ENCODE results near the gene RTF2. TPM values are rescaled to one million over a fixed set of nuclear protein-coding genes. Genes with fewer than 3 reads are reported as not detected.
"Not testable (repeated sequence)": the region's sequence is repeated elsewhere in the genome, so short reads cannot be mapped to it uniquely, and the experiment has no call there.

The RTF2 gene
- total RNA-seq, 1 experiment from 2014 or later, result 177 TPM

DNA sequence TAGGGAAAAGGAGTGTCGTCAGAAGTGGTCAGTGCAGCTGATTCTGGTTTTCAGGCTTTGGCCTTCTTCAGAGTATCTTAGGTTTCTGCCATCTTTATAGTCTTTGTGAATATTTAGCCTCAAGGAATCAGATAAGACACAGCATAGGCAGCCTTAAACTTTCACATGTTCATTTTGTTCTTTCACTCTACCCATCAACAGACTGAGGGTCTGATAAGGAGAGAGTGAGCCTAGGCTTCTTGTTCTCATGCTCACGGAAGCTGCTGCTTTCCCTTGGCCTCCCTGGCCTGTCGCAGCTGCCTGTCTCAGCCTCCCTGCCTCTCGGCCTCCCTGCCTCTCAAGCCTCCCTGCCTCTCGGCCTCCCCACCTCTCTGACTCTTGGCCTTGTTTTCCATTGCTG, 20.1 kb downstream of the RTF2 start:
- DNase-seq (ENCODE audit: low read depth), result no peak

DNA sequence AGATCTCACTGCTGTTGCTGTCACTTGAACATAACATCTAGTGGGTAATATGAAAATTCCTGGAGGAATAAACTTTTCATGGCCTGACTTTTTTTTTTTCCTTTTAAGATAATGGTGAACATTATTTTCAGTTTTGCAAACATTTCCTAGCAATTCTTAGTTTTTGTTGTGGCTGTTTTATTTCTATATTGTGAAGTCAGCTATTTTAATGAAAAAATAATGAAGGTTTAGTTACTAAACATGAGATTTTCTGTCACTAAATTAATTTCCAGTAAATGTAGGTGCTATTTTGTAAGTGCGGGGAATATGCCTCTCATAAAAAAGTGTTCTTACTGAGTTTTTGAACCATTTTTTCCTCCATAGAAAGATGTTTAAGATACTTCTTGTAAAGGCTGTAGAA, 32.7 kb downstream of the RTF2 start:
- no peak for DNase-seq (ENCODE audit: low read depth)

DNA sequence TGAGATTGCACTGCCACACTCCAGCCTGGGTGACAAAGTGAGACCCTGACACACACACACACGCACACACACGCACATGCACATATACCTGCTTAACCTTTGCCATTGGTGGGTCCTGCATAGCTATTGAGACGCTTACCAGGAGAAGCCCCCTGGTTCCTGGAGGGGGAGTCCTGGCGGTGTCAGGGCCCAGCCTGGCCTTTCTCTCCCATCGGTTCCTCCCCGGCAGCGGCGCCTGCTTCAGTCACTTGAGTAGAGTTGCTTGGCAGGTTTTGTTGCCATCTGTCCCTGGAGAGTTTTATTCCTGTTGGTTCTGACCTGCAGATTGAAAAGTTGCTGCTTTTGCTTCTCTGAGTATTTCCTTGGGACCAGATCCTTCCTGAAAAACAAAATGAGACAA, 35.5 kb downstream of the RTF2 start:
- DNase-seq (ENCODE audit: low read depth), result no peak

DNA sequence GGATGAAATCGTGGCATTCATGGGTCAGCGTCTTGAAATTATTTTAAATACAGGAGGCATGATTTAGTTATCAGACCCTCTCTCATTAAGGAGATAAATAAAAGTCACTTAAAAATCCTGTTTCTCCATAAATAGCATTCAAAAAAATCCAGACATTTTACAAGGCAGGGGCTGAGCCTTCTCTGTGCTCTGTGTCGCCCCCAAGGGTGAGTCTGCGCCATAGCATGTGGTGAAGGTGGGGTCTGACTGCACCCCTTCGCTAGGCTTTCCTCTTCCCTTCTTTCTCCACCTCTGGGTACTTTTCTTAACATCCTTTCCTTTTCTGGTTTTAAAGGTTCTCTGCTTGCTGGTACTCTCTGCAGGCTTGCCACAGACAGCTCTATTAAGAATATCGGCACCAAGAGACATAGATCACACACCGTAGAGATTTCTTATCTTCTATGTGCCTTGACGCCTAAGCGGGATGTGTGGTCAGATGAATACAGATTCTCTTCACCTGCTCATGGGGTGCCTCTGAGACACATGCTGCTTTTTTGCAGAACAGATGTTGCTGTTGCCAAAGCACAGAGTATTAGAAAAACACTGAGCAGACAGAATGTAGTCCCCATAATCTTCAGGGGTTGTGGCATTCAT, 36.1 kb downstream of the RTF2 start:
- no peak for DNase-seq (ENCODE audit: low read depth)

DNA sequence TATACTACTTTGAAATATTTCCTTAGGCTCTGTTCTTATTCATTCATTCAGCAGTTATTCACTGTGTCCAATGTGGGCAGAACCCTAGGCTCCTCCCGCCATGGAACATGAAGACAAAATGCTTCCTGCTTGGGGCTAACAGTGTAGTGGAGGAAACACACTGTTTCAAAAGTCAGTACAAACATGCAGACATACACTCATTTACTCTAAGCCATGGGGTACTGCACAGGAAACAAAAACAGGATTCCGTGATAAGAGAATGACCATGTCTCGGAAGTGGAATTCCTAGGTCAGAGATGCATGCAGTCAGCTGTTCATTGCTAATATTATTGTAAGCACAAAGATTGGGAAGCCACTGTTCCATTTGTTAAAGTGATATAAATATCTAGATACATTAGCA, 37.7 kb downstream of the RTF2 start:
- DNase-seq (ENCODE audit: low read depth), result no peak

DNA sequence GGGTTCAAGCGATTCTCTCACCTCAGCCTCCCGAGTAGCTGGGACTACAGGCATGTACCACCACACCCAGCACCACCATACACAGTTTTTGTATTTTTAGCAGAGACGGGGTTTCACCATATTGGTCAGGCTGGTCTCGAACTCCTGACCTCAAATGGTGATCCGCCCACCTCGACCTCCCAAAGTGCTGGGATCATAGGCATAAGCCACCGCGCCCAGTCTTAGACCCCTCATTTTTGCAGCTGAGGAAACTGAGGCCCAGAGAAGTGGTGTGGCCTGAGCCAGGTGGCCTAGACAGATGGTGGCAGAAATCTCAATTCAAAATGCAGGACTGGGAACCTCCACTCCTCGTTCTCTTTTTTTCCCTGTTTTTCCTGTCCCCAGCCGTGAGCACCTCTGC, 43.5 kb downstream of the RTF2 start:
- DNase-seq (ENCODE audit: low read depth), result no peak

DNA sequence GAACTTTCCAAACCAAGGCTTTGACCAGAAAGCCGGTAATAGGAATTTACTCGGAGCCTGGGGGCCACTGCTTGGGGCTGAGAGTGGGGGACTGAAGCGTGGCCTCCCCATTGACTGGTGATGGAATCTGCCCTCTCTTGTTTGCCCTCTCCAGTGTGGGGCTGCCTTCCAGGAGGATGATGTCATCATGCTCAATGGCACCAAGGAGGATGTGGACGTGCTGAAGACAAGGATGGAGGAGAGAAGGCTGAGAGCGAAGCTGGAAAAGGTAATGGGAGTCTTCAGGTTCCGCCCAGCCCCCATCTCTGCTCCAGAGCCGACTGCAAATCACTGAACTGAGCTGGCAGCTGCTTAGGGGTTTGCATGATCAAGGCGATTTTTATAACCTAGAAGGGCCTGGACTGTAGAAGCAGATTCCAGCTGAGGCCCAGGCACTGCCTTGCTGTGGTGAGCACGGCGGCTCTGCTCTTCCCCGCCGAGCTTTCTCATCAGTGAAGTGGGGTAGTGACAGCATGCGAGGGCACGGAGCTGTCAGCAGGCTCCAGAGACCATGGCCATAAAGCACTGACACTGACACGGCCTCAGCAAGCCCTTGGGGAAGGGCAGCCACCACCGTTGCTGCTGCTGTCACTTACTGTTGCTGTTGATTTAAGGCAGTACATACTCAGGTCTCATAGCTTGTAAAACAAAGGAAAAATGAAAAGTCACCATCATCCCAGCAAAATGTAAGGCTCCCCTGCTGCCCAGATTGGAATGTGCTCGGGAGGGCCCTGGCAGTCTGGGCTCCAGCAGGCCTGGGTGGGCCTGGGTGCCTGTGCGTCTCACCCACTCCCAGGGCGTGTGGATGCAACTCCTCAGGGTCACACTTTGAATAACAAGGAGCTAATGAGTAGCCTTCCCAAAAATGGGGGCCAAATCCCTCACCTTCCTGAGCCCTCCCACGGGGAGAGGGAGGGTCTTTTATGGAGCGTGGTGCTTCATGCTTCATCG, 45.0 kb downstream of the RTF2 start:
- DNase-seq (ENCODE audit: low read depth), result no peak

DNA sequence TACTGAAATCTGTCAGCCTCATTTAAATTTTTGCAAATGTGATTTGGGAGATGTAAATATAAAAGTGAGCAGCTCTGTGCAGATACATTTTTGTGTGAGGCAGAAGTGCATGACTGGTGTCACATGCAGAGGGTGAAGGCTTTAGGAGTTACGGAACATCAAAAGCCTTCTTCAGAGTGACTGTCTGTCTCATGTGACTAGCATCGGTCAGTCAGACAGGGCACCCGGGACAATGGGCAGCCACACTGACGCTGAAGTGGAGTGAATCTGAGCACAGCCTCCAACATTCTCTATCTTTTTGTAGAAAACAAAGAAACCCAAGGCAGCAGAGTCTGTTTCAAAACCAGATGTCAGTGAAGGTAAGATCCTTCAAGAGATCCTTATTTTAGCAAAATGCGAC, 48.2 kb downstream of the RTF2 start:
- DNase-seq (ENCODE audit: low read depth), result no peak

DNA sequence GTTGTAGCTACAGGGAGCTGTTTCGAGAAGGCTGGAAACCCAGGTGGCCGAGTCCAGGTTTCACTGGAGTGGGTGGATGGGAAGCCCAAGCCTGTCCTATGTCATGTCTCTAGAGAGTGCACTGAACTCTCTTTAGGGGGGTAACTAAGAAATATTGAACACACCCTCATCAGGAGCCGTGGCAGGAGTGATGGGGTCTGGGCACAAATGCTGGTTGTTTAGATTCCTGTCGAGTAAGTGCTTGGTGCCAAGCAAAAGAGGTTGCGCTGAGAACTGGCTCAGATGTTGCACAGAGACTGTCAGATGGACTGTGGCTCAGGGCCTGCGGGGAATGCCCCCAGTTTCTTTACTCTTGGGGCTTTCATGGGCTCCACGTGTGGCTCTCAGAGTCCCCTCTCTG, 48.8 kb downstream of the RTF2 start:
- no peak for DNase-seq (ENCODE audit: low read depth)

DNA sequence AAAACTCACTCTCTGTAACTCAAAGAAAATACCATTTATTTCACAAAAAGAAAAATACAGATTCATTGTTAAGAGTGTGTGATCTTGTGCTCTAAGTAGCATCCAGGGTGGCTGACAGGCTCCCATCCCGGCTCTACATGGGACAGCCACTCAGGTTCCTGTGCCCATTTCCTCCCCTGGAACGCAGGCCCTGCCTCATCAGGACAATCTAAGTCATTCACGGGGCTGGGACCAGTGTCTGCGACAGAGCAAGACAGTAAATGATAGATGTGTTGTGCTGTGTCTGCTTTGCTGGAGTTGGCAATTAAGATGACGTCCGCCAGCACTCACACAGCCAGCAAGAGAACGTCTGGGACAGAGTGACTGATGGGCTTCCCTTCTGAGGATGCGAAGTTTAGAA, 49.2 kb downstream of the RTF2 start:
- DNase-seq (ENCODE audit: low read depth), result no peak

DNA sequence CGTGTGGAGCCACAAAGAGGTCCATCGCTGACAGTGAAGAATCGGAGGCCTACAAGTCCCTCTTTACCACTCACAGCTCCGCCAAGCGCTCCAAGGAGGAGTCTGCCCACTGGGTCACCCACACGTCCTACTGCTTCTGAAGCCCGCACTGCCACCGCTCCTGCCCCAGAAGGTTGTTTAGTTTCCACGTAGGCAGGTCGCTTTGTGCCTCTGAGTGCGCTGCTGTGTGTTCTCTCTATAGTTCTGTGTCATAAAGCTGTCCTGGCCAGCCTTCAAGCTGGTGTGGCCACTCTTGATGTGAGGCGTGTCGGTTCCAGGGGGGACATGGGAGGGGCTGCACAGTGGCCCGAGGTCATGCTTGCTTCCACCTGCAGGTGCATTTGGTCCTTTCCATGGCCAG, 49.7 kb downstream of the RTF2 start:
- no peak for DNase-seq (ENCODE audit: low read depth)

DNA sequence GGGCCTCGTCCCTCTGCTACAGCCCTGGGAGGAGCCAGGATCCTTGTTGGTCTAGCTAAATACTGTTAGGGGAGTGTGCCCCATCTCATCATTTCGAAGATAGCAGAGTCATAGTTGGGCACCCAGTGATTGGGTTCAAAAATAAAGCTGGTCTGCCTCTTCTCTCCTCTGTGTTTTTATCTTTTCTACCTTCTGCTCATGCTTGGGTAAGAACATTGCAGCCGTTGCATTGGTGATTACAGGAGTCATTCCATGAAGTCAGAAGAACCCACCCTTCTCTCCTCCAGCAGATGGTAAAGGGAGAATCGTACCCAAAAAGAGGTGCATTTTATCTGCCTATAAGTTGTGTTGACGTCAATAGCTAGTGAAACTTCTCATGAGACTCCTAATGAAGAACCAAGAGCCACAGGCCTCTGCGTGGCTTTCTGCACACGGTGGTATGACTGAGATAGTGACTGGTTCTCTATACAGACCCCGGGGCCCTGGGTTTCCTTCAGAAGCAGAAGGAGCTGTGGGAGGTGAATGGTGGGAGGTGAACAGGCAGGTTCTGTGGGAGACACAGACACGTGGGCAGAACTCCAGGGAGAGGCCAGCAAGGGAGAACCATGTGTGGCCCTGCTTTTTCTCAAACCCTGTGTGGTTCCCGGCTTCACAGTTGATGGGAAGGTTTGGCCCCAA, 50.4 kb downstream of the RTF2 start:
- no peak for DNase-seq (ENCODE audit: low read depth)

DNA sequence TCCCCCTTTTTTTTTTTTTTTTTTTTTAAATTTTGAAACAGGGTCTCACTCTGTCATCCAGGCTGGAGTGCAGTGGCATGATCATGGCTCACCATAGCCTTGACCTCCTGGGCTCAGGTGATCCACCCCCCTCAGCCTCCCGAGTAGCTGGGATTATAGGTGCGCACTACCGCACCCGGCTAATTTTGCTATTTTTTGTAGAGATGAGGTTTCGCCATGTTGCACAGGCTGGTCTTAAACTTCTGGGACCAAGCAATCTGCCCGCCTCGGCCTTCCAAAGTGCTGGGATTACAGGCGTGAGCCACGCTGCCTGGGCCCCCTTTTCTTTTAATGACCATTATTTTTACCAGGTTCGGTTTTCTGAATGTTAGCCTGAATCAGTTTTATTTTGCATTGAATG, 51.1 kb downstream of the RTF2 start:
- DNase-seq (ENCODE audit: low read depth), result no peak

DNA sequence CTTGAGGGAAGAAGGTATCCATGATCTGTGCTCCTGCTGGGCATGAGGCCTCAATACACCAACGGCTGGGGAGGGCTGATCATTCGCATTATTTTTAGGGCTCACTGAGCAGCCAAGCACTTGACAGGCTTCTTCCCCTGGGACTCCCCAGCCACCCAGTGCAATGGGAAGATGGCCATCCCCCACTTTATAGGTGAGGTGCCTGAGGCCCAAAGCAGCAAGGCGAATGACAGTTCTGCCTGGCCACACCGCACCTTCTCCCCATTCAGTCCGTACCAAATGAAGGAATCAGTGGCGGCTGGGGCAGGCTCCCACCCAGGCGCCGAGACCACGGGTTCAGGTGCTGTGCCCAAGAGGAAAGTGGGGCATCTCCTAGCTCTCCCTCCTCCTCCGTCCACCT, 51.8 kb downstream of the RTF2 start:
- no peak for DNase-seq (ENCODE audit: low read depth)

DNA sequence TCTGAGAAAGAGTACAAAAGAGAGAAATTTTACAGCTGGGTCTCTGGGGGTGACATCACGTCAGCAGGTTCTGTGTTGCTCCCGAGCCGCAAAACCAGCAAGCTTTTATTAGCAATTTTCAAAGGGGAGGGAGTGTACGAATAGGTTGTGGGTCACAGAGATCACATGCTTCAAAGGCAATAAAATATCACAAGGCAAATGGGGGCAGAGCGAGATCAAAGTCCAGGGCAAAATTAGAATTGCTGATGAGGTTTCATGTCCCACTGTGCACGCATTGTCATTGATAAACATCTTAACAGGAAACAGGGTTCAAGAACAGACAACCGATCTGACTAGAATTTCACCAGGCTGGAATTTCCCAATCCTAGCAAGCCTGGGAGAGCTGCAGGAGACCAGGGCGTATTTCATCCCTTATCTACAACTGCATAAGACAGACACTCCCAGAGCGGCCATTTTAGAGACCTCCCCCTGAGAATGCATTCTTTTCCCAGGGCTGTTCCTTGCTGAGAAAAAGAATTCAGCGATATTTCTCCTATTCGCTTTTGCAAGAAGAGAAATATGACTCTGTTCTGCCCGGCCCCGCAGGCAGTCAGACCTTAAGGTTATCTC, 52.4 kb downstream of the RTF2 start:
- DNase-seq (ENCODE audit: low read depth), result not testable (repeated sequence)

DNA sequence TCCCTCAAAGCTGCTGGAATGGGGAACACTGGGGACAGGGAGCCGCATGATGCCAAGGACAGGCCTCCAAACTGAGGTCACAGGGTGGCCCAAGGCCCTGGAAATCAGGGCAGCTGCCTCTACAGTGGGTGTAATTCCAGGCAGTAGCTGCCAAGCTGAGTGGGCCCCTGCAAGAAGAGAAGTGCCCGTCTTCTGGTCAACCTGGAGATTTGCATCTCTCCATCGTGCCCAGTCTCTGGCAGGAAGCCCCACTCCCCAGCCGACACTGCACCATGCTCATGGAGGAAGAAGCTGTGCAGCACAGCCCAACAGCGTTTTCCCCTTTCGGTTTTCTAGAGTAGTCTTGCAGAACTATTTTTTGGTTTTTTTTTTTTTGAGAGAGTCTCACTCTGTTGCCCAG, 53.9 kb downstream of the RTF2 start:
- no peak for DNase-seq (ENCODE audit: low read depth)

DNA sequence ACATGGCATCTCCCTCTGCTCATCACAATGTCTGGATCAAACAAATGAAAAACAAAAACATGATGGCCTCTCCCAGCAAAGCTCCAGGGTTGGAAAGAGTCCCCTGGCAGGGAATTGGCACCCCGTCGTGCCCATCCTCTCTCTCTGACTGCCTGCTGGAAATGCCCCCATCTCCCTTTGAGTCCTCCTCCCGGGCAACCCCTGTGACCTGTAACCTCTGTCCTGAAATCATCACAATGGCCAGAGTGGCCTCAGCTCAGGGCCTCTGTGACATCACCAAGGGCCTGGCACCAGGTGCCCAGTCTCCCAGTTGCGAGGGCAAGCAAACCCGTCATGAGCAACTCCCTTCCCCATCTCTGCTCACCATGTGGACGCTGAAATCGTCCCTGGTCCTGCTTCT, 56.0 kb downstream of the RTF2 start, which contains the start of gene FAM209A:
TSS of gene FAM209A (plus strand) at position 301 of the 400 bp plus-strand sequence. CDS start at position 366, 65 bp downstream.
- not testable (repeated sequence) for DNase-seq (ENCODE audit: low read depth)

DNA sequence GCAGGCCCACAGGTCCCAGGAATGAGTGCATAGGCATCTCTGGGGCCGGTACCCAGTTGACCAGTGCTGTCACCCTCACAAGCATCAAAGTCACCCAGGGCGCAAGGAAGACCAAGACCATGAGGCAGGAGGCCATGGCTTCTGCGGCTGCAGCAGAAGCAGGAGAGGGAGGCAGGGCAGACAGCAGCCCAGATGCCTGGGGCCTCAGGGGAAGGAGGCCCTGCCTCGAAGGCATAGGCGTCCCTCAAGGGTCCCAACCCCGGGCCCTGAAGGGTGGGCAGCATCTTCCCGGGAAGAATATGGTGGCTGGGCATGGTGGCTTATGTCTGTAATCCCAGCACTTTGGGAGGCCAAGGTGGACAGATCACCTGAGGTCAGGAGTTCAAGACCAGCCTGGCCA, 59.1 kb downstream of the RTF2 start:
- DNase-seq (ENCODE audit: low read depth), result no peak

DNA sequence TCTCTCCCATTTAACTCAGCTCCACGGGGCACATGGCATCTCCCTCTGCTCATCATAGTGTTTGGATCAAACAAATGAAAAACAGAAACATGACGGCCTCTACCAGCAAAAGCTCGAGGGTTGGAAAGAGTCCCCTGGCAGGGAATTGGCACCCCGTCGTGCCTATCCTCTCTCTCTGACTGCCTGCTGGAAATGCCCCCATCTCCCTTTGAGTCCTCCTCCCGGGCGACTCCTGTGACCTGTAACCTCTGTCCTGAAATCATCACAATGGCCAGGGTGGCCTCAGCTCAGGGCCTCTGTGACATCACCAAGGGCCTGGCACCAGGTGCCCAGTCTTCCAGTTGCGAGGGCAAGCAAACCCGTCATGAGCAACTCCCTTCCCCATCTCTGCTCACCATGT, 64.5 kb downstream of the RTF2 start, which contains the start of gene FAM209B:
TSS of gene FAM209B (plus strand) at position 301 of the 400 bp plus-strand sequence. CDS start at position 397, 96 bp downstream.
- not testable (repeated sequence) for DNase-seq (ENCODE audit: low read depth)

DNA sequence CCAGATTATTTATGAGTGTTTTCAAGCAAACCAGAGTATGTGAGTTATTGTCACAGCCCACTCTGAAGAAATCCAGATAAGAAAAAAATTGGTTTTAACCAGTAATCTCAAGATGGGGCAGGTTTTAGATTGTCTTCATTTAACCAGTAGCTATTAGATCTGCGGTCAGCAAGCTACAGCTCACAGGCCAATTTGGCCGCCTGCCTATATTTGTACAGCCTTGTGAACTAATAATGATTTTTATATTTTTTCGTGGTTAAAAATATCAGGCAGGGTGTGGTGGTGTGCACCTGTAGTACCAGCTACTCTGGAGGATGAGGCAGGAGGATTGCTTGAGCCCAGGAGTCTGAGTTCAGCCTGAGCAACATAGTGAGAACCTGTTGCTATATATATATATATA, 69.6 kb downstream of the RTF2 start:
- DNase-seq (ENCODE audit: low read depth), result no peak

DNA sequence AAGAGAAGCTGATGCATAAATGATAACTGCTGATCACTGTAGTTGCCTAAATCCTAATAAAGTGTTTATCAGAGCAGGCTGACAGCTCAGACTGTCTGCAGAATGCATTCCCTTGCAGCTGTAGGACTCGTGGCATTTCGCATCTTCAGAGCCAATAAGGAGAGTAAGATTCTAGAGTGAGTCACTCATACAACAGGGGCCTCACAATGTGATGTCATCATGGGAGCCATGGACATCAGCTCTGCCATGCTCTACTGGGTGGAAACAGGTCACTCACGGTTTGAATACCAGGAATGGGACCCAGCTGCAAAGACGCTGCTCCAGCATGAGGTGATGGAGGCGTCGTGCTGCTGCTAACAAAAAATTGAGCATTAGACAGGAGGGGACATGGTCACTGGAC, 72.0 kb downstream of the RTF2 start:
- peak; percentile 50 for DNase-seq (ENCODE audit: low read depth)

DNA sequence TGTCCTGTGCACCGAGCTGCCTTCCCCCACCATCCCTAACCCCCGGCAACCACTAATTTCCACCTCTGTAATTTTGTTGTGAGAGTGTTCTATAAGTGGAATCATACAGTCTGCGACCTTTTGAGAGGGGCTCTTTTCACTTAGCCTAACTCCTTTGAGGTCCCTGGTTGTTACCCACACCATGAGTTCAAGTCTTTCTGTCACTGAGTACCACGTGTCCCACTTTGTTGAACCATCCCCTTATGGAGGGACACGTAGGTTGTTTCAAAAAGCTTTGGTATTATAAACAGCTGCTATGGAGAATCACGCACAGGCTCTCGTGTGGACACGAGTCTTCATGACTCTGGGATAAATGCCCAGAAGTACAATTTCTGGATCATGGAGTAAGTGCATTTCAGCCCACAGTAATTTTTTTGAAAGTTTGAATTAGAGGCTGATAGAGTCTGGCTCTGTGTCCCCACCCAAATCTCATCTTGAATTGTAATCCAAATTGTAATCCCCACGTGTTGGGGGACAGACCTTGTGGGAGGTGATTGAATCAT, 74.1 kb downstream of the RTF2 start:
- DNase-seq (ENCODE audit: low read depth), result no peak
